Small intestine (tissue), 7 donors: ENCODE measurements around the gene FAM241B. TPM values are rescaled to one million over a fixed set of nuclear protein-coding genes. Genes with fewer than 3 reads are reported as not detected.
A peak's percentile ranks its signal among the peaks of the same experiment; 100 is the strongest.

Experiments used
- DNase-seq, 2 donors: peaks; one replicate each; pipeline versions ENCODE4 v3.0.0 to v3.0.0-alpha.2; 2013
- FAIRE-seq: peaks from 2 replicates; lab custom pipeline; 2012; peaks lifted over from hg19 to GRCh38; lab: Jason Lieb, UNC
- H3K27ac ChIP-seq, 3 donors: one replicate each; pipeline ENCODE4 v1.5.1; 2013; ENCODE audit warnings: low read length in 2 of 3, mild to moderate bottlenecking in 2 of 3, control low read depth in 1 of 3, inconsistent platforms in 1 of 3, low read depth in 1 of 3, moderate library complexity in 1 of 3
- H3K27me3 ChIP-seq, 3 donors: one replicate each; pipeline ENCODE4 v1.6.1; 2013; ENCODE audit warnings: low read length in 3 of 3, inconsistent platforms in 1 of 3; ENCODE audit not compliant: control insufficient read depth in 3 of 3, insufficient read depth in 3 of 3
- H3K36me3 ChIP-seq, 3 donors: one replicate each; pipeline ENCODE4 v1.6.1; 2013; ENCODE audit warnings: low read length in 3 of 3, inconsistent platforms in 1 of 3, low read depth in 1 of 3, mild to moderate bottlenecking in 1 of 3, moderate library complexity in 1 of 3; ENCODE audit not compliant: control insufficient read depth in 3 of 3, insufficient read depth in 2 of 3
- H3K4me1 ChIP-seq, 3 donors: one replicate each; pipeline ENCODE4 v1.6.1; 2013; ENCODE audit warnings: low read length in 2 of 3, inconsistent platforms in 1 of 3, low read depth in 1 of 3, mild to moderate bottlenecking in 1 of 3, moderate library complexity in 1 of 3; ENCODE audit not compliant: control insufficient read depth in 3 of 3, insufficient read depth in 2 of 3
- H3K4me3 ChIP-seq, 3 donors: one replicate each; pipeline ENCODE4 v1.5.1; 2013; ENCODE audit warnings: low read length in 3 of 3, control low read depth in 1 of 3, inconsistent platforms in 1 of 3, low read depth in 1 of 3, mild to moderate bottlenecking in 1 of 3, moderate library complexity in 1 of 3
- H3K9me3 ChIP-seq, 2 donors: one replicate each; pipeline ENCODE4 v1.6.1; 2013; ENCODE audit warnings: low read depth in 1 of 2, low read length in 1 of 2; ENCODE audit not compliant: control insufficient read depth in 2 of 2, insufficient read depth in 1 of 2
- WGBS, 3 donors: extraction: QIAGEN DNeasy Blood & Tissue Kit; methylation state at CpG; one replicate each; pipeline ENCODE4 v1.1.7; 2013; 5-methylcytosine and 5-hydroxymethylcytosine counted together
- polyA plus RNA-seq, 4 donors: library from polyadenylated mRNA; stranded (reverse) in 3 of 4; unstranded in 1 of 4; fragments of 200-250 nt in 3 of 4; fragments of 120-200 nt in 1 of 4; gene quantifications; one replicate each; pipeline versions ENCODE4 v1.2.1 to v1.2.3, GENCODE V29; 2013
- donor health status: healthy with polysubstance abuse.
- donor health status: control.
- donor health status: control.
- donor health status: Bipolar disorder and iron deficiency.
- donor health status: healthy.

FAM241B gene
- polyA plus RNA-seq, 4 donors = 1.3 to 6.7 (median 3.0) TPM

DNA sequence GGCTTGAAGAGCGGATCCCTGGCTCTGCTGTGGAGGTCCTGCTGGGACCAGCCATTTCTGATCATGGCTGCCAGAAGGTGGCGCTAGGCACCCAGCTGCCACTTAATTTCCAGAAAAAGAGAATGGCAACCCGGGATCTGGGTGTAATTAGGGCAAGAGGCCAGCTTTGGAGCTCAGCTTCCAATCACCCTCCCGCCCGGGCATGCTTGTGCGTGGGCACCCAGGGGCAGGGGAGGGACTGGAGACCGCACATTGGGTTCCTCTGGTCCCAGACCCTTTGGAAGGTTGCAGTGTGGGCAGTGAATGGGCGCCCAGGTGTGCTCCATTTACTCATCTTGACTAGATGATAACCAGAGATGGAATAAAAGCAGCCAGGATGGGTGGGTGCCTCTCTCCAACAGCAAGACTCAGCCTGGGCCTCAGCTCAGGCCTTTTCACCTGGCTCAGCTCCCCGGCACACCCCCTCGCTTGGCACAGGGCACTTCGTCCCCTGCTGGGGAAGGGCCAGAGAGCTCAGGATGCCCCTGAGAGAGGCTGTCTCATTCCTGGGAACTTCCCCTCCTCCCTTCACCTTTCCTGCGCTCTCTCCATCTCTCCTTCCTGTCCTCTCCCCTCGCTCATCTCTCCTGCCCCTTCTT is 14.7 kb downstream of the FAM241B start:
- Histone ChIP-seq H3K27ac (no peak overlapping the region), H3K36me3 (no peaks in the 10 kb centered on the region), H3K4me3 (no peak overlapping the region), H3K4me1 (no peaks in the 10 kb centered on the region), H3K9me3 (no peaks in the 10 kb centered on the region), H3K27me3 (no peaks in the 10 kb centered on the region)
- WGBS, 3 donors = 43 to 57% (median 47%) methylated on average over 13 of the region's 13 CpGs
- DNase-seq = peak; percentile 65 to 76
- FAIRE-seq = no peak

DNA sequence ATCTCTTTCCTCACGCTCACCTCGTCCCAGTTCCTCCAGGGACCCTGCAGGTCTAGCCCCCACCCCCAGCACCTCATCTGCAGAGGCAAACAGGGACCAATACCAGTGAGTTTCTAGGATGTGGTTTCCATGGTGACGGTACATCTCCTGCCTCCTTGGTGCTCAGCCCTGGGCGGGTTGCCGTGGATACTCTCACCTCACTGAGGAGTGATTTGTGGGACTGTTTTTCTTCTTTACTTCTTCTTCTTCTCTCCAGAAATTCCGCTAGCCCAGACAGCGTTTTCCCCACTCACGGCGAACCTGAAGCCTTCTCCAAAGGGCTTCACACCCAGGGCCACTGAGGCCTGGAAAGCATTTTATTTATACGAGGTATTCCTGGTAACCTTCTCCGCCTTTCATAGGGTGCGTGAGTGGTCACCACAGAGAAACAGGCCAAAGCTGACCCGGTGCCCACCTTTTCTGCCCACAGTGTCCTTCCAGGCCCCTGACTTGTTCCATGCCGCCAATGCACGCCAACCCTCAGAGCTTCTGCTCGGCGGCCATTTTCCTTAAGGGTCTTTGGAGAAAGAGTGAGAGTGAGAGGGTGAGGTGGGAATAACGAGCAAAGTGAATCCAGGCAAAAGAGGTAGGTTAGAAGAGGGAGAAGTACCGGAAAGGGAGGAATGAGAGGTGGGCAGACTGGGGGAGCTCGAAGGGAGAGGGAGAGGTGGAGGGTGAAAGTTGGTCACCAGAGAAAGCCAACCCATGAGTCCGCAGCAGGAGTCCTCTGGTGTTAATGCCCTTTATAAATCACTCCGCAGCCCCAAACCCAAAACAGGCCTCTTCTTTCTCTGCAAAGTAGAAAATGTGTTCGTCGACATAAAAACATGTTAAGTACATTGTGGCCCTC is 15.5 kb downstream of the FAM241B start:
- no peak for FAIRE-seq
- 88 to 96% (median 90%) methylated on average over 24 of the region's 24 CpGs for WGBS, 3 donors
- DNase-seq = no peak
- no peaks in the 10 kb centered on the region for H3K36me3 ChIP-seq
- no peak overlapping the region for H3K27ac ChIP-seq
- H3K4me1 ChIP-seq = no peaks in the 10 kb centered on the region
- H3K9me3 ChIP-seq = no peaks in the 10 kb centered on the region
- no peaks in the 10 kb centered on the region for H3K27me3 ChIP-seq
- H3K4me3 ChIP-seq = no peak overlapping the region

DNA sequence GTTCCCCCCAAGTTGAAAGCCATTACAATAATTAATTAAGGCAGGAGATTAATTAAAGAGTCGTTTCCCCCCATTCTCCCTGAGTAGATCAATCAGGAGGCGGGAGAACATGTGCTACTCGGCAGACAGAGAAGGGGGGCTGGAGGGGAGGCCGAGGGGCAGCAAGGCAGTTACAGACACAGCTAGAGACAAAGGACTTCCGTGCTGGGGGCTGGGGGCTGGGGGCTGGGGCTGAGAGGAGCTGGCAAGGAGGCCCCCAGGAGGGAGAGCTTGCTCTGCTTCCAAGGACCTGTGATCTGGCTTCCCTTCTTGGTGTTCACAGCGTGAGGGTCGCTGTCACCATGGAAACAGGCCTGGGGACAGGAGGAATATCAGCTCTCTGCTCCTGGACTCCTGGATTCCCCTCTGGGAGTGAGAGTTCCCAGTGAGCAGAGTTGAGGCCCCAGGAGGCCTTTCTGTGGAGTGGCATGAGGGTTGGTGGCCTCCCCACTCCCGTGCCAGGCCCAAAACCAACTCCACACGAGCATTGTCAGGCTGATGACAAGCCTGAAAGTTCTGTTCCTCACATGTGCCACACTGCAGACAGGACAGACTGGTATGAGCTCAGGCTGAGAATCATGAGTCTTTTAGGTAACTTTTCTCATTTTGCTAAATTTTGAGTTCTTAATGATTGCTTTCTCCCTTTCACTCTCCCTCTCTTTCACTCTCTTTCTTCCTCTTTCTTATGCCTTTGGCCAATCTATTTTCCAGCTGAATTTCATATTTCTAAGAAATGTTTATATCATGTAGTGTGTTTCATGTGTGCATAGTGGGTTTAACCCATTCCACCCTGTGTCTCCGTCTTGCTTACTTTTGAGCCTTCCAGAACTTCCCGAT is 16.4 kb downstream of the FAM241B start:
- H3K27me3 ChIP-seq = no peaks in the 10 kb centered on the region
- H3K36me3 ChIP-seq = no peaks in the 10 kb centered on the region
- no peak overlapping the region for H3K4me3 ChIP-seq
- FAIRE-seq = no peak
- WGBS, 3 donors = 70 to 71% (median 71%) methylated on average over 11 of the region's 11 CpGs
- no peaks in the 10 kb centered on the region for H3K9me3 ChIP-seq
- no peak overlapping the region for H3K27ac ChIP-seq
- DNase-seq = no peak
- no peaks in the 10 kb centered on the region for H3K4me1 ChIP-seq

DNA sequence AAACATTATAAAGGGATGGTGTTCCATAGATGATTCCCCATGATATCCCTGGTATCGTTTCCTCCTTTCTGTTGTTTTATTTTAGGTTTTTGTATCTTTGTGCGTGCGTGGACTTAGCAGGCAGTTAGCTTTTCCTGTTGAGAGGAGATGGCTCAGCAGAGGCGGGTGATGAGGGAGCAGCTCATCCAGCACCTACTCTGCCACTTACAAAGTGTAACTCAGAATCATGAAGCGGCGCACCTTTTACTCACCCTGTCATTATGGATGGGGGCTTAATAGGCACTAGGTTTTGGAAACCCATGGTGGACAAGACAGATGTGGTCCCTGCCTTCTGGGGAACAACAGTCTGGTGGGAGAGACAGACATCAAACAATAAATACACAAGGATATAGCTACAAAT is 17.1 kb downstream of the FAM241B start:
- no peaks in the 10 kb centered on the region for H3K4me1 ChIP-seq
- no peak overlapping the region for H3K27ac ChIP-seq
- FAIRE-seq (no peak), DNase-seq (no peak)
- no peaks in the 10 kb centered on the region for H3K9me3 ChIP-seq
- no peaks in the 10 kb centered on the region for H3K36me3 ChIP-seq
- H3K4me3 ChIP-seq = no peak overlapping the region
- WGBS, 3 donors = 87 to 89% (median 88%) methylated on average over 6 of the region's 6 CpGs
- no peaks in the 10 kb centered on the region for H3K27me3 ChIP-seq

DNA sequence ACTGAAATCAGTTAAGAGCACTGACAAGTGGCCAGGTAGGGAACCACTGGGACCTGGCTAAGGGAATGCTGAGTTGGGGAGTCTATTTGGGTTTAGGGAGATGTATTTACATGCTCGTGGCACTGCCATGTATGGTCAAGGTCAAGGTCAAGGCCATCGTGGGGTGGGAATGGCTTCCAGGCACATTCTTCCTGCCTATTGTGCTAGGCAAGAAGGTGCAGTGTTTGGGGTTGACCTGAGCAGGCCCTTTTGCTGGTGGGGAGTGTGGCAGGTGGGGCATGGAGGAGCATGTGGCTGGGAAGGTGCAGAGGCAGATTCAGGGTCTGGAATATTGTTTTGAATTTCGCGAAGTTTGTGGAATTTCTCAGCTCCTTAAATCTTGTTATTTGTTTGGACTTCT is 17.8 kb downstream of the FAM241B start:
- DNase-seq (no peak), FAIRE-seq (no peak)
- Histone ChIP-seq H3K27ac (no peak overlapping the region), H3K9me3 (peaks cover 0 to 1% of the 10 kb centered on the region in 2 donors), H3K4me3 (no peak overlapping the region), H3K4me1 (peaks cover 0 to 3% (median 0%) of the 10 kb centered on the region in 3 donors), H3K36me3 (no peaks in the 10 kb centered on the region), H3K27me3 (no peaks in the 10 kb centered on the region)
- 52 to 72% (median 72%) methylated on average over 4 of the region's 4 CpGs for WGBS, 3 donors

DNA sequence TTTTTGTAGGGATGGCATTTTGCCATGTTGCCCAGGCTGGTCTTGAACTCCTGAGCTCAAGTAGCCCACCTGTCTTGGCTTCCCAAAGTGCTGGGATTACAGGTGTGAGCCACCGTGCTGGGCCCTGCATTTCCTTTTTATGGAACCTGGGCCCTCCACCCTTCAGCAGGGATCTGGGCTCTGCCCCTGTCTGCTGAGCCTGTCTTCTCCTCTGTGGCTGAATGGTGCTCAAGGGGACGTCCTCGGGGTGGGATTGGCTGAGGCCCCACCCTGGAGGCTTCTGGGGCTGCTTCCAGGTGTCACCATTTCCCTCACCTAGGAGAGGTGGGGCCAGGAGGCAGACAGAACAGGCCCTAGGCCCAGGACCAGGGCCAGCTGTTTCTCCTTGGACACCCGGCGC is 18.4 kb downstream of the FAM241B start:
- Histone ChIP-seq H3K27ac (no peak overlapping the region), H3K36me3 (no peaks in the 10 kb centered on the region), H3K4me3 (no peak overlapping the region), H3K9me3 (peaks cover 0 to 6% of the 10 kb centered on the region in 2 donors), H3K4me1 (peaks cover 0 to 3% (median 0%) of the 10 kb centered on the region in 3 donors), H3K27me3 (no peaks in the 10 kb centered on the region)
- WGBS, 3 donors = 56 to 82% (median 65%) methylated on average over 5 of the region's 5 CpGs
- no peak for FAIRE-seq
- no peak for DNase-seq

DNA sequence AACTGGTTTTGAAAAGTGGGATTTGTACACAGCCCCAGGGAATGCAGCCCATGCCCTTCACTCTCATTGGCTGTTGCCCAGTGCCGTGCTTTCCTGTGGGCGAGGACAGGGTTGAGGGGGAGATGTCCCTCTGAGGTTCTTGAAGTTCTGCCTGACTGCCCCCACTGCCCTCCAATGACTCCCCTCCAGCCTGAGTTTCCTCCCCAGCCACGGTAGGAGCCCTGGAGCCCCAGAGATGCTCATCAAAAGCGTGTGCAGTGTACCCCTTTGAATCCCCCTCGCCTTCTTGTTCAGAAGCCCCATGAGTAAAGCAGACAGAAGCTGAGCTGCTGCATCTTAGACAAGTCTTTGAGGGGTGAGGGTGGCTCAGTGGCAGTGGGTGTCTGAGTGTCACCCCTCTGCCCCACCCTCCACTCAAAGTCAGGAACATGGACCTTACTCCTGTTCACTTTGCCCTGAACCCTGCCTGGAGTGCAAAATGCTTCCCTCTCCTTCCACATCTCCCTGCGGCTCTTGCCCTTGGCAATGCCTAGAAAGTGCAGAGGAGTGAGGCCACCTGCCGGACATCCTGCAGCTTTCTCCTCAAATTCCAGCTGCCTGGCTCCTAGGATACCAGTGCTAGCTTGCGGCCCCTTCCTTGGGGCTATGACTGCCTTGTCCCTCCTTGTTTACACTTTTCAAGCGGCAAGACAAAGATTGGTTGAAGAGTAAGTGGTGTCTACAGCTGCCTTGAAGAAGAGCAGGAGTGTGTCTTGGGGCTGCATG is 19.9 kb downstream of the FAM241B start:
- Histone ChIP-seq H3K4me1 (peaks cover 0 to 3% (median 0%) of the 10 kb centered on the region in 3 donors), H3K9me3 (peaks cover 0 to 6% of the 10 kb centered on the region in 2 donors), H3K4me3 (no peak overlapping the region), H3K36me3 (no peaks in the 10 kb centered on the region), H3K27ac (no peak overlapping the region), H3K27me3 (no peaks in the 10 kb centered on the region)
- 74 to 83% (median 81%) methylated on average over 9 of the region's 9 CpGs for WGBS, 3 donors
- DNase-seq (peak in 1 of 2 donors; percentile 16), FAIRE-seq (no peak)
